Thyroid gland (tissue), 4 donors: Measurements from ENCODE around the gene DOCK6. TPM values are rescaled to one million over a fixed set of nuclear protein-coding genes. Genes with fewer than 3 reads are reported as not detected.
"Not testable (repeated sequence)": the region's sequence is repeated elsewhere in the genome, so short reads cannot be mapped to it uniquely, and the experiment has no call there.

Experiments
- DNase-seq, 2 donors: peaks; one replicate each; pipeline ENCODE4 v3.0.0-alpha.2; 2019
- H3K27ac ChIP-seq, 3 donors: fragments of 200-600 bp; sonication (generic); 1 replicate in 2 of 3; 2 replicates in 1 of 3; pipeline ENCODE4 v1.5.1; 2016 to 2019; ENCODE audit warnings: mild to moderate bottlenecking in 1 of 3, moderate library complexity in 1 of 3
- H3K27me3 ChIP-seq: fragments of 200-600 bp; sonication (generic); one replicate; pipeline ENCODE4 v1.5.1; 2019
- H3K36me3 ChIP-seq, 2 donors: fragments of 200-600 bp; sonication (generic); one replicate each; pipeline ENCODE4 v1.5.1; 2016 to 2019
- H3K4me1 ChIP-seq, 2 donors: fragments of 200-600 bp; sonication (generic); one replicate each; pipeline ENCODE4 v1.5.1; 2017 to 2019
- H3K4me3 ChIP-seq, 3 donors: fragments of 200-600 bp; sonication (generic); replicated peaks in 1 of 3; 1 replicate in 2 of 3; 2 replicates in 1 of 3; pipeline ENCODE4 v1.5.1; 2016; ENCODE audit warnings: mild to moderate bottlenecking in 1 of 3
- H3K9me3 ChIP-seq: fragments of 200-600 bp; sonication (generic); one replicate; pipeline ENCODE4 v1.5.1; 2017
- POLR2A ChIP-seq, 2 donors: fragments of 450-650 bp; IDR thresholded peaks; one replicate each; pipeline ENCODE4 v1.6.1; 2017; ENCODE audit warnings: antibody characterized with exemption in 2 of 2, mild to moderate bottlenecking in 2 of 2, moderate library complexity in 1 of 2
- WGBS, 2 donors: methylation state at CpG; one replicate each; pipeline ENCODE4 v1.1.5; 2017; 5-methylcytosine and 5-hydroxymethylcytosine counted together
- intact Hi-C: fragments of 100-400 bp; cut with DNase I; formaldehyde crosslinking; loops from one replicate; pipeline ENCODE4 v1.15.1; 2023
- total RNA-seq, 4 donors: library from RNA; depleted of rRNA; stranded (reverse); fragments of >200 nt; gene quantifications; one replicate each; pipeline ENCODE4 v1.2.3, GENCODE V29; 2016
- TF ChIP-seq, protein P1 (sequence below), 6 experiments: fragments of 200-600 bp in 3 of 6; fragments of 450-650 bp in 3 of 6; sonication (generic) in 3 of 6; IDR thresholded peaks; one replicate each; pipeline ENCODE4 v1.5.1; 2016 to 2019; ENCODE audit warnings: antibody characterized with exemption in 6 of 6, mild to moderate bottlenecking in 2 of 6, inconsistent platforms in 1 of 6, moderate library complexity in 1 of 6

The DOCK6 gene
- total RNA-seq, 4 donors from 2014 or later, result 41.4 to 156 (median 58.1) TPM

DNA sequence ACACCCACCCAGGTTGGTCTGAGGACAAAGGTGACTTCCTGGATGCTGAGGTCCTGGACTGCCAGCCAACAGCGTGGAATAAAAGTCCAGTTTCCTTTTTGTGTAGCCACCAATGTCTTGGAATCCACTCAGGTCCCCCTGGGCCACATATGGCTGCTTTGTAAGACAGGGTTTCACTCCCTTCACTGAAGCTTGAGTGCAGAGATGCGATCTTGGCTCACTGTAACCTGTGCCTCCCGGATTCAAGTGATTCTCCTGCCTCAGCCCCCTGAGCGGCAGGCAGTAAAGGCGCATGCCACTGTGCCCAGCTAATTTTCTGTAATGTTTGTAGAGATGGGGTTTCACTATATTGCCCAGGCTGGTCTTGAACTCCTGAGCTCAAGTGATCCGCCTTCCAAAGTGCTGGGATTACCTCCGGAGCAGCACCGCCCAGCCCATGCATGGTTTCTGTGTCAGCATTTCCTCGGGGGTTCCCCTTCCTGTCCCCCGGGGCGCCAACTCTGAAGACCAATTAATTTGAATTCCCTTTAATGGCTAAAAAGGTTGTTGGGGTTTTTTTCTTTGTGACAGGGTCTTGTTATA, 82.5 kb downstream of the DOCK6 start:
- no peak overlapping the region for H3K4me3 ChIP-seq
- TF ChIP-seq, protein P1, sequence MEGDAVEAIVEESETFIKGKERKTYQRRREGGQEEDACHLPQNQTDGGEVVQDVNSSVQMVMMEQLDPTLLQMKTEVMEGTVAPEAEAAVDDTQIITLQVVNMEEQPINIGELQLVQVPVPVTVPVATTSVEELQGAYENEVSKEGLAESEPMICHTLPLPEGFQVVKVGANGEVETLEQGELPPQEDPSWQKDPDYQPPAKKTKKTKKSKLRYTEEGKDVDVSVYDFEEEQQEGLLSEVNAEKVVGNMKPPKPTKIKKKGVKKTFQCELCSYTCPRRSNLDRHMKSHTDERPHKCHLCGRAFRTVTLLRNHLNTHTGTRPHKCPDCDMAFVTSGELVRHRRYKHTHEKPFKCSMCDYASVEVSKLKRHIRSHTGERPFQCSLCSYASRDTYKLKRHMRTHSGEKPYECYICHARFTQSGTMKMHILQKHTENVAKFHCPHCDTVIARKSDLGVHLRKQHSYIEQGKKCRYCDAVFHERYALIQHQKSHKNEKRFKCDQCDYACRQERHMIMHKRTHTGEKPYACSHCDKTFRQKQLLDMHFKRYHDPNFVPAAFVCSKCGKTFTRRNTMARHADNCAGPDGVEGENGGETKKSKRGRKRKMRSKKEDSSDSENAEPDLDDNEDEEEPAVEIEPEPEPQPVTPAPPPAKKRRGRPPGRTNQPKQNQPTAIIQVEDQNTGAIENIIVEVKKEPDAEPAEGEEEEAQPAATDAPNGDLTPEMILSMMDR (IDR thresholded peaks at IDR 0.05), result no peak
- DNase-seq, result no peak
- intact Hi-C loops, result no loop called here
- peaks cover 25 to 35% of the 10 kb centered on the region in 2 donors for H3K36me3 ChIP-seq
- no peaks in the 10 kb centered on the region for H3K9me3 ChIP-seq
- 67 to 68% methylated on average over 11 of the region's 11 CpGs for WGBS, 2 donors
- H3K27me3 ChIP-seq, result no peaks in the 10 kb centered on the region
- peak overlapping the region in 1 of 3 donors; percentile 14 for H3K27ac ChIP-seq
- H3K4me1 ChIP-seq, result peaks cover 7 to 26% of the 10 kb centered on the region in 2 donors

DNA sequence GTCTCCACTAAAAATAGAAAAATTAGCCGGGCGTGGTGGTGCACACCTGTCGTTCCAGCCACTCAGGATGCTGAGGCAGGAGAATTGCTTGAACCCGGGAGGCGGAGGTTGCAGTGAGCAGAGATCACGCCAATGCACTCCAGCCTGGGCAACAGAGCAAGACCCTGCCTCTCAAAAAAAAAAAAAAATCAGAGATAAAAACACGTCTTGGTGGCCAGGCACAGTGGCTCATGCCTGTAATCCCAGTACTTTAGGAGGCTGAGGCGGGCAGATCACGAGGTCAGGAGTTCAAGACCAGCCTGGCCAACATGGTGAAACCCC, 83.2 kb downstream of the DOCK6 start:
- H3K27ac ChIP-seq, intact Hi-C loops, H3K4me3 ChIP-seq, H3K9me3 ChIP-seq, H3K27me3 ChIP-seq, DNase-seq: not testable (repeated sequence)
- Histone ChIP-seq H3K36me3 (peaks cover 32 to 42% of the 10 kb centered on the region in 2 donors), H3K4me1 (peaks cover 1 to 19% of the 10 kb centered on the region in 2 donors)
- WGBS, 2 donors, result 82 to 89% methylated on average over 9 of the region's 9 CpGs

DNA sequence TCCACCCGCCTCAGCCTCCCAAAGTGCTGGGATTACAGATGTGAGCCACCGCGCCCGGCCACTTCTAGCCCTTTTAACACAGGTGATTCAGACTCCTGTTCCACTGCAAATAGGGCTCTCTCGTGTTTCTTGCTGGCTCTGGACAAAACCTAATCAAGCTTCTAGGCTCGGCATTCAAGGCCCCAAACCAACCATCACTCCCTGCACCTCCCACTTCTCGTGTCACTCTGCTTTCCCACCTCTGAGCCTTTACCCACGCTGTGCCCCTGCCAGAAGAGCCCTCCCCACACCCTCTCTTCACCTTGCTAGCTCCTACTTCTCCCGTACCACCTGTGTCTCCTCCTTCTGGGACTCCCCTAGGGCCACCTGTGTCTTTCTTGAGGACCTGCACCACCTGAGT, 84.7 kb downstream of the DOCK6 start:
- H3K27me3 ChIP-seq, result no peaks in the 10 kb centered on the region
- no peak for TF ChIP-seq POLR2A (IDR thresholded peaks at IDR 0.05)
- TF ChIP-seq, protein P1 (IDR thresholded peaks at IDR 0.05), result no peak
- intact Hi-C loops, result no loop called here
- H3K4me1 ChIP-seq, result peaks cover 0 to 16% of the 10 kb centered on the region in 2 donors
- H3K27ac ChIP-seq, result no peak overlapping the region
- no peak for DNase-seq
- H3K9me3 ChIP-seq, result no peaks in the 10 kb centered on the region
- peaks cover 48 to 57% of the 10 kb centered on the region in 2 donors for H3K36me3 ChIP-seq
- WGBS, 2 donors, result 92 to 95% methylated on average over 9 of the region's 9 CpGs
- H3K4me3 ChIP-seq, result no peak overlapping the region

DNA sequence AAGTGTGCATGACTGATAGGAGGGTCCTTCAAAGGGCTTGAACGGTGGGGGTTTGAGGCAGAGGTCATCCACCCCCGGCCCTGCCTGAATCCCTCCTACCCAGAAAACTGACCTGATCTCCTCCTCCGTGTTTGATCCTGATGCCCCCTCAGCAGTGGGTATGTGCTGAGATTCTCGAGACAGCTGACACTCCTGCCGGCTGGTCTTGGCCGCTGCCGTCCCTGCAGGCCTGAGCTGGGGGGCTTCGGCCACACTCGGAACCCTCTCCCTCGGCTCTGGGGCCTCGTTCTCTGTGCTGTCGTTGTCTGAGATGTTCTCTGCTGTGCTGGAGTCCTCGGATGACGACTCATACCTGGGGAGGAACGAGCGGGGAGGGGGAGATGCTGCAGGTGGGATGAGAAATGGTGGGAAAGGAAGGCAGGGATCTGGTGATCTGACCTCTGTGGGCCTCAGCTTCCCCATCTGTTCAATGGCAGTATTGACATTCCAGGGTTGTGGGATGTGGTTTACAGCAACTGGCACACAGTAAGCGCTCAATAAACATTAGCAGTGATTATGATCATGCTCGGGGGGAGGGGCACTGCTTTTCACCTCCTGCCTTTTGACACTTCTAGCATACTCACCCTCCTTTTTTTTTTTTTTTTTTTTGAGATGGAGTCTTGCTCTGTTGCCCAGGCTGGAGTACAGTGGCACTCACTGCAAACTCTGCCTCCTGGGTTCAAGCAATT, 85.7 kb downstream of the DOCK6 start:
- H3K4me1 ChIP-seq, result peaks cover 0 to 16% of the 10 kb centered on the region in 2 donors
- 95 to 96% methylated on average over 11 to 18 of the region's 18 CpGs for WGBS, 2 donors
- H3K9me3 ChIP-seq, result no peaks in the 10 kb centered on the region
- no peak overlapping the region for H3K4me3 ChIP-seq
- no peak overlapping the region for H3K27ac ChIP-seq
- peaks cover 52 to 63% of the 10 kb centered on the region in 2 donors for H3K36me3 ChIP-seq
- H3K27me3 ChIP-seq, result no peaks in the 10 kb centered on the region
- intact Hi-C loops, result no loop called here
- DNase-seq, result no peak
- TF ChIP-seq, protein P1 (IDR thresholded peaks at IDR 0.05), result no peak
- TF ChIP-seq POLR2A (IDR thresholded peaks at IDR 0.05), result no peak

DNA sequence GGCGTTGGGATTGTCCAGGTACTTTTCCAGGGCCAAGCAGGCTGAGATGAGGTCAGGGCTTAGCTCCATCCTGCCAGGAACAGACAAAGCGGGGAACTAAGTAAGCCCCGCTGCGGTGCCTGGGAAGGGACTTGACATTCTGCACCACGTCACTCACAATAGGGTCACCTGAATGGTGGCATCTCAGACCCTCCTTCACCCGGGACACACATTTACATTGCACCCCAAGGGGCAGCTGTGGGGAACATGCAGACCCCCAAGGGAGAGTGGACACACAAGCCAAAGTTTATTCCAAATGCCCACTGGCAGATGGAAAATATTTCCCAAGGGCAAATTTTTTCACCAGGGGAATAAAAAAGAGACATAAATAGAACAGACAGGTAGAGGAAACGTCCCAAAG, 86.4 kb downstream of the DOCK6 start:
- no peak for TF ChIP-seq POLR2A (IDR thresholded peaks at IDR 0.05)
- TF ChIP-seq, protein P1 (IDR thresholded peaks at IDR 0.05), result no peak
- Histone ChIP-seq H3K4me3 (no peak overlapping the region), H3K27ac (no peak overlapping the region), H3K36me3 (peaks cover 58 to 69% of the 10 kb centered on the region in 2 donors), H3K4me1 (peaks cover 0 to 16% of the 10 kb centered on the region in 2 donors), H3K9me3 (no peaks in the 10 kb centered on the region), H3K27me3 (no peaks in the 10 kb centered on the region)
- intact Hi-C loops, result no loop called here
- 87 to 90% methylated on average over 7 of the region's 7 CpGs for WGBS, 2 donors
- no peak for DNase-seq
